Measurements from ENCODE around the gene FCN1.

Gene FCN1

DNA sequence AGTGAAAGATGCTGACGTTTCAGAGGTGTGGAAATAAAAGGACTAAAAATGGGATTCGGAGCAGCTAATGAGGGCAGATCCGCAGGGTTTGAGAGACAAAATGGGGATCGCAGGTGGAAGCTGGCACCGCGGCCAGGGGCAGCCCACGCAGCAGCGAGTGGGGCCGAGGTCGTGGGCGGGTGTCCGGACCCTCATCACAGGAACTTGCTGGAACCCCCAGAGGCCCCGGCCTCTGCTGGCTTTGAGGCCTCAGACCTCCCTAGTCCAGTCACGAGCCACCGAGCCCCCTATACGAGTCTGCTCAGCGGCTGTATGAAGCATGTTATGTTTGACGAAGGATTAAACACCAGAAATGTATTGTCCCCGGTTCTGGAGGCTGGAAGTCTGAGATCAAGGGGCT, 45.8 kb upstream of the FCN1 start:
- H3K4me3 ChIP-seq (ENCODE audit: low read depth, low read length) = no peak overlapping the region
- no peak for DNase-seq (ENCODE audit: low read depth)
- TF ChIP-seq, protein P1, sequence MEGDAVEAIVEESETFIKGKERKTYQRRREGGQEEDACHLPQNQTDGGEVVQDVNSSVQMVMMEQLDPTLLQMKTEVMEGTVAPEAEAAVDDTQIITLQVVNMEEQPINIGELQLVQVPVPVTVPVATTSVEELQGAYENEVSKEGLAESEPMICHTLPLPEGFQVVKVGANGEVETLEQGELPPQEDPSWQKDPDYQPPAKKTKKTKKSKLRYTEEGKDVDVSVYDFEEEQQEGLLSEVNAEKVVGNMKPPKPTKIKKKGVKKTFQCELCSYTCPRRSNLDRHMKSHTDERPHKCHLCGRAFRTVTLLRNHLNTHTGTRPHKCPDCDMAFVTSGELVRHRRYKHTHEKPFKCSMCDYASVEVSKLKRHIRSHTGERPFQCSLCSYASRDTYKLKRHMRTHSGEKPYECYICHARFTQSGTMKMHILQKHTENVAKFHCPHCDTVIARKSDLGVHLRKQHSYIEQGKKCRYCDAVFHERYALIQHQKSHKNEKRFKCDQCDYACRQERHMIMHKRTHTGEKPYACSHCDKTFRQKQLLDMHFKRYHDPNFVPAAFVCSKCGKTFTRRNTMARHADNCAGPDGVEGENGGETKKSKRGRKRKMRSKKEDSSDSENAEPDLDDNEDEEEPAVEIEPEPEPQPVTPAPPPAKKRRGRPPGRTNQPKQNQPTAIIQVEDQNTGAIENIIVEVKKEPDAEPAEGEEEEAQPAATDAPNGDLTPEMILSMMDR (IDR thresholded peaks at IDR 0.05; ENCODE audit: low read depth, low read length, missing control alignments) = no peak

DNA sequence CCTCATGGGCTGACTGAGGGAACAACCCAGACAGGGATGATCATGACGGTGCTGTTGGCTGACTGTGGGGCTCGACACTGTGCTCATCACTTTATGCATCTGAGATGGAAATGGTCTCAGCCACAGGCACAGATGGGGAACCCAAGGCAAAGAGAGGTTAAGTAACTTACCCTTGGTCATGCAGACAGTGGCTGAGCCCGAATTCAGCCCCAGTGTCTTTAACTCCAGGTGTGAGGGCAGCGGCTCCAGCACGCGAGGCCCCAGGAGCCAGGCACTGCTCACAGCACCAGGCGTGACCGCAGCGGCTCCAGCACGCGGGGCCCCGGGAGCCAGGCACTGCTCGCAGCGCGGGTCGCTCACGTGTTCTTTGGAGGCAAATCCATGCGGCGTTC, 45.3 kb upstream of the FCN1 start:
- TF ChIP-seq, protein P1 (IDR thresholded peaks at IDR 0.05; ENCODE audit: low read depth, low read length, missing control alignments) = no peak
- no peak overlapping the region for H3K4me3 ChIP-seq (ENCODE audit: low read depth, low read length)
- DNase-seq (ENCODE audit: low read depth) = no peak

DNA sequence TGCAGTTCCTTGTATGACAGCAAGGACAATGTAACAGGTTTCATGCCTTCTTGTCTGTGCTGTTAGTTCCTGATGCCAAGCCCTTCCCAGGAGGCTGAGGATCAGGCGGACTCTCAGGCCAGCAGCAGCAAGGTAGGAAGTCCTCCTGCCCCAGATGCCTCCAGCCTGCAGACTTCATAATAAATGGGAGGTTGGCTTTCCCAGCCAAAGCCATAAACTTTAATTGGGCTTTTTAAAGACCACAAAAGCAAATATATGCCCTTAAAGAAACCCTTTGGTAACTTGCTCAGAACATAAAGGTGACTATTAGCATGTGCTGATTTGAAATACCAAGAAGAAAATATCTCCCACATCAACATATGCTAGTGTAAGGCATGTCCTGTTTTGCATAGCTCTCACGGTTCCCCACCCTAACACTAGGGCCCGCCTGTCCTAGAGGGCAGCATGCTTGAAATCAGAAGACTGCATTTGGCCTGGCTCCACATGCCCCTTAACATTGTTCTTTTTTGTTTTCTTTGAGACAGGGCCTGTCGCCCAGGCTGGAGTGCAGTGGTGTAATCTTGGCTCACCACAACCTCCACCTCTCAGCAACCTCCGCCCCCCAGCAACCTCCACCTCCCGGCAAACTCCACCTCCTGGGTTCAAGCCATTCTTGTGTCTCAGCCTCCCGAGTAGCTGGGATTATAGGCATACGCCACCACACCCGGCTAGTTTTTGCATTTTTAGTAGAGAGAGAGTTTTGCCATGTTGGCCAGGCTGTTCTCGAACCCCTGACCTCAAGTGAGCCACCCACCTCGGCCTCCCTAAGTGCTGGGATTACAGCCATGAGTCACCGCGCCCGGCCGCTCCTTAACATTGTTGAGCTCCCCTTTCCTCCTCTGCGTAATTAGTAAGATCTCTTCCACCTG, 44.6 kb upstream of the FCN1 start:
- TF ChIP-seq, protein P1 (IDR thresholded peaks at IDR 0.05; ENCODE audit: low read depth, low read length, missing control alignments) = peak; percentile 14
- H3K4me3 ChIP-seq (ENCODE audit: low read depth, low read length) = no peak overlapping the region
- no peak for DNase-seq (ENCODE audit: low read depth)

DNA sequence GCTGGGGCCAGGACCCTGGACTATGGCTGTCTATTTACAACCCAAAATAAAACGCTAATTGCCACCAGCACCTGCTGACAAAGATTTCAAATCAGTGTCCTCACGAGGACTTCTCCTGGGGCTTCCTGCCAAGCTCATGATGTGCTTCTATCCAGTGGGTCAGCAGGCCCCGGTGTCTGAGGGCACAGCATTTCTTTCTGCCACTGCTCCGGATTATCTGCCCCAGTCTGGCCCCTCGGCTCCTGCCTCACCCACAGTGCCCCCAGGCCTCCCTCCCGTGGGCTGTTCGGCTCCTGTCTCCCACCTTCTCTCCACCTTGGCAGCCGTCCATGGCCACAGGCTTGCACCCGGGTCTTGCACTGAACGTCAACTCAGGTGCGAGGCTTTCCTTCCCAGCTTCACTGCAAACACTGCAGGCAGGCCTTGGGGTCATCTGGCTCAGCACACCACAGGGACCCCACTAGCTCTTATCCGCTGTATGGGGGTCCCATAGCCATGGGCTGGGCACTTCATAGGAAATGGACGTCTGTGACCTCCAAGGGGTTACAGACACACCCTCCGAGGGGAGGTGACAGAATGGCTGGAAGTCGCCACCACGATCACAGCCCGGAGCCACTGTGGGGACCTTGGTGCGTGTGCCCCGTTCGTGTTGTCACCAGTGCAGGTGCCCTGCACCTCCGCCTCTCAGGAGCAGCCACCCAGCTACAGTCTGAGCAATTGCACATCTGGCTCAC, 43.8 kb upstream of the FCN1 start:
- no peak overlapping the region for H3K4me3 ChIP-seq (ENCODE audit: low read depth, low read length)
- DNase-seq (ENCODE audit: low read depth) = no peak
- TF ChIP-seq, protein P1 (IDR thresholded peaks at IDR 0.05; ENCODE audit: low read depth, low read length, missing control alignments) = no peak

DNA sequence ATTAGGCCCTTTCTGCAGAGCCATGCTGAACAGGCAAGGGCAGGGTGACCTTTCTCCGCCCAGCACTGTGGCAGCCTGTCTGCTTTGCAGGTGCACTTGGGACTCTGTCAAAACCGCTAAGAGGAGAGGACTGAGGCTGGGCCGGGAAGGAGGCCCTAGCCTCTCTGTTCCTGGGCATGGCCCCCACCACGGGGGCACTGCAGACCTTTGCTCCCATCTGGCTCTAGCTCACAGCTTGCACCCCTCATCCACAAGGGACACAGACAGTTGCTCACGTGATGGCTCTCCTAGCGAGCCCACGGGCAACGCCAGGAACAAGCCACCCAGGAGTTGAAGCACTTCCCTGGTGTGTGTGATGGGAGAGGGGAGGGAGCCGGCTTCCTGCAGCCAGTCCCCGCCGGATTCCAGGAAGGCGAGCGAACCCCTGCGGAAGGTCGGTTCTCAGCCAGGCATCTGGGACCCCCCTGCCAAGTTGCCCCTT, 43.0 kb upstream of the FCN1 start:
- DNase-seq (ENCODE audit: low read depth) = no peak
- no peak overlapping the region for H3K4me3 ChIP-seq (ENCODE audit: low read depth, low read length)
- TF ChIP-seq, protein P1 (IDR thresholded peaks at IDR 0.05; ENCODE audit: low read depth, low read length, missing control alignments) = no peak

DNA sequence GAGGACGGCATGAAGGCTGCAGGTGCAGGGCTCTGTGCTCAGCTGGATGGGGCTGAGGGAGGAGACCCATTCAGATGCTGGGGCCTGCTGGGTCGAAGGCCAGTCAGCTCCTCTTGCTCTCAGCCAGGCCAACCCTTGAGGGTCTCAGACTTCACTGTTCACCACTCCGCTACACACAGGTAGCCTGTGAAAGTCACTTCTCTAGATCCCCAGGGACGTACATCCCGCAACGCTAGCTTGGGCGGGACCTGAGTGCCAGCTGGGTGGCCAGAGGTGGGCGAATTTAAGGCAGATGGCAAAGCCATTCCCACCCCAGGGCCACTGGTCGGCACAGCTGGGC, 42.2 kb upstream of the FCN1 start:
- no peak overlapping the region for H3K4me3 ChIP-seq (ENCODE audit: low read depth, low read length)
- TF ChIP-seq, protein P1 (IDR thresholded peaks at IDR 0.05; ENCODE audit: low read depth, low read length, missing control alignments) = no peak
- DNase-seq (ENCODE audit: low read depth) = no peak

Data from GM12864 (cell line).